Measurements from ENCODE around the gene TOX3.

Gene TOX3

DNA sequence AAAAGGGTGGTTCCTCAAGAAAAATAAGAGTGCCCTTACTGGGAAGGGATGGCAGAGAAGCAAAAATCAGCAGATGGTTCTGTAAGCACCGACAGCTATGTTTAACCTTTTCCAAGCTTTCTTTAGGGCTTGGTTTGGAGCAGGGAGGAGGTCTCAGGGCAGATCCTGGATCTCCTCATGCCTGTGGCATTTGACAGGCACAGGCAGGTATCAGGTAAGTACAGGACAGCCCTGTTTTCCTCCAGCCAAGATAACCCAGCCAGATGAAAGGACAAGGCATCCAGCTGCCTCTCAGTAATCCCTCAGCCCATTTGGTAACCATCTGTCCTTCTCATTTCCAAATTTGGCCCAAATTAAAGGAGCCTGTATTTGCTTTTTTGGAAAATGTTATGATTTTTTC is 141.5 kb downstream of the TOX3 start:
- no peak overlapping the region for H3K4me3 ChIP-seq (replicated peaks in 1 of 2; ENCODE audit: low read depth in 2 of 2, low read length in 2 of 2)
- DNase-seq (ENCODE audit: low read depth in 2 of 2): no peak
- no peak for TF ChIP-seq CTCF (IDR thresholded peaks at IDR 0.05; ENCODE audit: low read depth, low read length)

DNA sequence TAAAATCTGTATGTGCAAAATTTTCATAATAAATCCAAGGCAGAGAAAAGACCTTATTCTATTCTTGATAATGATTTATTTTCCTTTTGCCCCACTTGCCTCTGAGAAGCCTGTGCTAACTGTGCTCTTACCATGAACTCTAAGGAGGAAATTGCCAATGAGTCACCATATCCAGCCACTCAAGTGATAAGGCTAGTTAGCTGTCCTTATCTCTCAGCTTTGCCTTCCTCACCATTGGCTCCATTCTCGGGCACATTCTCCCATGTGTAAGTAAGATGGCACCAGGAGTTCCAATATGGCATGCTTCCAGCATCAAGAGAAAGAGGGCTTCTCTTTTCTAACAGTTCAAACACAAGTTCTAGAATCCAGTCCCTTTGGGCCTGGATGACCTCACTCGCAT is 142.4 kb downstream of the TOX3 start:
- H3K4me3 ChIP-seq (replicated peaks in 1 of 2; ENCODE audit: low read depth in 2 of 2, low read length in 2 of 2): no peak overlapping the region

GRCh38 chr16:52399116-52399515 is 147.8 kb downstream of the TOX3 start:
- no peak overlapping the region for H3K4me3 ChIP-seq (replicated peaks in 1 of 2; ENCODE audit: low read depth in 2 of 2, low read length in 2 of 2)
- DNase-seq (ENCODE audit: low read depth in 2 of 2): no peak
- no peak for TF ChIP-seq CTCF (IDR thresholded peaks at IDR 0.05; ENCODE audit: low read depth, low read length)

More for the DNA sequence above, 142.4 kb downstream of the TOX3 start:
- peak in 1 of 2 donors; percentile 1 for DNase-seq (ENCODE audit: low read depth in 2 of 2)
- TF ChIP-seq CTCF (IDR thresholded peaks at IDR 0.05; ENCODE audit: low read depth, low read length): no peak

DNA sequence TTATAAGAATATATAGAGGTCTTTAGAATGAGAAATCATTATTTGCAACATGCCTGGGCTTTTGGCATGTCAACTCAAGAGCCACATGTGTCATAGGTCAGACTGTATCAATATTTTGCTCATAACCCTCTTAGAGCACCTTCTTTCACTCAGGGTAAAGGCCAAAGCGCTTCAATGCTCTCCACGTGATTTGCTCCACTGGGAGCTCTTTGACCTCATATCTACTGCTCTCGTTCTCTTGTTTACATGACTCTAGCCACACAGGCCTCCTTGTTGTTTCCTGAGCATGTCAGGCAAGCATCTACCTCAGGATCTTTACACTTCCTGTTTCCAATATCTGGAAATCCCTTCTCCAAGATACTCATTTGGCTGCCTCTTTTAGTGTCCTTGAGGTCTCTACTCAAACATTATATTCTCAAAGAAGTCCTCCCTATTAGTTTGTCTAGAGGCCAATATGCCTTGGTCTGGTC is 148.4 kb downstream of the TOX3 start:
- no peak overlapping the region for H3K4me3 ChIP-seq (replicated peaks in 1 of 2; ENCODE audit: low read depth in 2 of 2, low read length in 2 of 2)
- no peak for DNase-seq (ENCODE audit: low read depth in 2 of 2)
- no peak for TF ChIP-seq CTCF (IDR thresholded peaks at IDR 0.05; ENCODE audit: low read depth, low read length)

DNA sequence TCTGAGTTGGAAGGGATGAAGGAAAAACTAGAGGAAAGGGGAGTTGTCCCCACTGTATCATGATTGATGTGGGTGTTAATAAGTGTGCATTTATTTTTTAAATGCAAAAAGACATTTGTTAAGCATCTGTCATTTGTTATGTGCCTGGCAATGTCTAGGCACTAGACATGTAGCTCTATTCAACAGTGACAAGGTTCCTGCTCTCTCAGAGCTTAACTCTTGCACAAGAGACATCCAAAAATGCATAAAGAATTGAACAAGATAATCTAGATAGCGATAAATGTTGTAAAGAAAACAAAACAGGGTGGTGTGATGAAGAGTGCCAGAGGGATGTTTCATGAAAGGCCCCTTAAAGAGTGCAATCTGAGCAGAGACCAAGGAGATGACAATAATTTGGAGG is 148.9 kb downstream of the TOX3 start:
- no peak for TF ChIP-seq CTCF (IDR thresholded peaks at IDR 0.05; ENCODE audit: low read depth, low read length)
- no peak overlapping the region for H3K4me3 ChIP-seq (replicated peaks in 1 of 2; ENCODE audit: low read depth in 2 of 2, low read length in 2 of 2)
- no peak for DNase-seq (ENCODE audit: low read depth in 2 of 2)

GRCh38 chr16:52393448-52393847 is 153.5 kb downstream of the TOX3 start:
- no peak for TF ChIP-seq CTCF (IDR thresholded peaks at IDR 0.05; ENCODE audit: low read depth, low read length)
- no peak for DNase-seq (ENCODE audit: low read depth in 2 of 2)
- no peak overlapping the region for H3K4me3 ChIP-seq (replicated peaks in 1 of 2; ENCODE audit: low read depth in 2 of 2, low read length in 2 of 2)

GRCh38 chr16:52389045-52389444 is 157.9 kb downstream of the TOX3 start:
- DNase-seq (ENCODE audit: low read depth in 2 of 2): no peak
- H3K4me3 ChIP-seq (replicated peaks in 1 of 2; ENCODE audit: low read depth in 2 of 2, low read length in 2 of 2): no peak overlapping the region
- no peak for TF ChIP-seq CTCF (IDR thresholded peaks at IDR 0.05; ENCODE audit: low read depth, low read length)
